ENCODE results near the gene NMT1.
A peak's percentile ranks its signal among the peaks of the same experiment; 100 is the strongest.

NMT1 gene

GRCh38 chr17:45060797-45061605, at the start of gene NMT1:
Gene NMT1, plus strand, starts transcription at chr17:45061317. Its CDS starts 13 bp downstream, at chr17:45061330.
- Histone ChIP-seq H3K36me3 (replicated peaks) (no peaks in the 10 kb centered on the region), H3K27me3 (replicated peaks) (no peaks in the 10 kb centered on the region), H3K27ac (peak within 1 kb of the TSS; percentile 99), H3K4me3 (ENCODE audit: low read depth, low read length) (peak within 1 kb of the TSS; percentile 100)
- peak; percentile 3 for TF ChIP-seq CTCF (IDR thresholded peaks at IDR 0.05; ENCODE audit: low read depth, low read length, missing control alignments)
- DNase-seq = peak; percentile 100
- in situ Hi-C loops (cut with HindIII; ENCODE audit: low pct_ligation_motif_present, low sequenced_read_pairs) = no loop called here

- DNase-seq = no peak
- H3K36me3 ChIP-seq (replicated peaks) = no peaks in the 10 kb centered on the region
- in situ Hi-C loops (cut with HindIII; ENCODE audit: low pct_ligation_motif_present, low sequenced_read_pairs) = loop anchor here (25.0 kb wide), 1 partner anchor 99 kb away; the partner anchor contains the start of gene GFAP
- peaks cover 2% of the 10 kb centered on the region for H3K27me3 ChIP-seq (replicated peaks)
- H3K27ac ChIP-seq = no peak overlapping the region
- H3K4me3 ChIP-seq (ENCODE audit: low read depth, low read length) = no peak overlapping the region
- TF ChIP-seq CTCF (IDR thresholded peaks at IDR 0.05; ENCODE audit: low read depth, low read length, missing control alignments) = no peak
These were observed 49.4 kb upstream of the NMT1 start for GRCh38 chr17:45011767-45012166.

DNA sequence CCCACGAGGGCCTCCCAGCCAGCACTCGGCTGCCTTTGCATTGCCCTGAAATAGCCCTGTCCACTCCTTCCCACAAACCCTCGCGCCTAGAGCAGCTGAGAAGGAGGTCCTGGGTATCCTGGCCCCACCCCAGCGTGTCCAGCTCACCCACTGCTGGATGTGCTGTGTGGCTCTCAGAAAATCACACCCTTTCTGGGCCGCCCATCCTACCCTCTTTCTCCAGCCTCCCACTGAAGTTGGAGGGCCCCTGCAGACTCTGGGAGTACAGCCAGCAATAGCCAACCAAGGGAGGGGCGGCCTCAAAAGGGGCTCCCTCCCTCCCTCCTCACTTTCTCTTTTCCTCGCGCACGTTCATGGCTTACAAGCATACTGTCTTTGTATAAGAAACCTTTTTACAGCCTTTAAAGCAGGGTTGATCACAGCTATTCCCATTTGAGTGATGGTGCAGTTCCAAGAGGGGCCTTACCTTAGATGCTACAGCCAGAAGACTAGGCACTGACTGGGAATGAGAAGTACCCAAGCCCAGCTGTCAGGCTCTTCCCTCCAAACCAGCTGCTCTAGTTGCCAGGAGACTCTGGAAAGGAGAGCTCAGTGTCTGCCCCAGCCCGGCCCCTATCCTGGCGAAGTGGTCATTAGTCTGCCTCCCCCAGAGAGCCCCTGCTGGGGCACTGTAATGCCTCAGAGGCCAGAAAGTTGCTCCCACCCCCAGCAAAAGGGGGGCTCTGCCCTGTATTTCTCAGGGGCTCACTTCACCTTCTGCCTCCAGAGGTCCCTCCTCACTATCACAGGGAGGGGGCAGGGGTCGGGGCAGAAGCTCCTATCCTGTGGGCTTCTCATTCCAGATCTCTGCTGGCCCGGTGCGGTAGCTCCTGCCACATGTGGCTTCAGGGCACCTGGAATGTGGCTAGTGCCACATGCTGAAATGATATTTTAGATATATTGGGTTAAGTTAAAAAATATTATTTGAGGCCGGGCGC, 47.8 kb upstream of the NMT1 start:
- TF ChIP-seq CTCF (IDR thresholded peaks at IDR 0.05; ENCODE audit: low read depth, low read length, missing control alignments) = no peak
- Histone ChIP-seq H3K27me3 (replicated peaks) (no peaks in the 10 kb centered on the region), H3K4me3 (ENCODE audit: low read depth, low read length) (no peak overlapping the region), H3K36me3 (replicated peaks) (no peaks in the 10 kb centered on the region), H3K27ac (no peak overlapping the region)
- in situ Hi-C loops (cut with HindIII; ENCODE audit: low pct_ligation_motif_present, low sequenced_read_pairs) = loop anchor here (25.0 kb wide), 1 partner anchor 101 kb away; the partner anchor contains the start of gene GFAP
- DNase-seq = no peak

DNA sequence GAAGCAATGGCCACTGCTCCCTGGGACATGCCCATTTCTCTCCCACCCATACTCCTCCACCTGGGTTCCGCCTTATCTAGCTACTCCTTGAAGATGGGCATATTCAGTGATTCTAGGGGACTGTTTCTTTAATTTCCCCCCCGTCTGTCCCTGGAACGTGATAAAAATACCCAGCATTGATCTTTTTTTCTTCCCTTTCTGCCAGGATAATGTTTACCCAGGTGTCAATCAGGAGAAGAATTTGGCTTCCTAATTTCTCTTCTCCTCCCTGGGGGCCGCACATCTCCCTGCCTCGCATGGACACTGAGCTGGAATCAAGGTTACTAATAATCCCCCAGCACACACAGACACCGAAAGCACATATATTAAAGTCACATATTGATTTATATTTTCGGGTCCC, 44.9 kb upstream of the NMT1 start:
- TF ChIP-seq CTCF (IDR thresholded peaks at IDR 0.05; ENCODE audit: low read depth, low read length, missing control alignments) = no peak
- Histone ChIP-seq H3K4me3 (ENCODE audit: low read depth, low read length) (no peak overlapping the region), H3K27ac (no peak overlapping the region), H3K36me3 (replicated peaks) (no peaks in the 10 kb centered on the region), H3K27me3 (replicated peaks) (no peaks in the 10 kb centered on the region)
- in situ Hi-C loops (cut with HindIII; ENCODE audit: low pct_ligation_motif_present, low sequenced_read_pairs) = loop anchor here (25.0 kb wide), 1 partner anchor 104 kb away; the partner anchor contains the start of gene GFAP
- DNase-seq = no peak

GRCh38 chr17:45016823-45017222, 44.3 kb upstream of the NMT1 start:
- no peak for DNase-seq
- Histone ChIP-seq H3K27me3 (replicated peaks) (no peaks in the 10 kb centered on the region), H3K27ac (no peak overlapping the region), H3K36me3 (replicated peaks) (no peaks in the 10 kb centered on the region), H3K4me3 (ENCODE audit: low read depth, low read length) (no peak overlapping the region)
- peak; percentile 48 for TF ChIP-seq CTCF (IDR thresholded peaks at IDR 0.05; ENCODE audit: low read depth, low read length, missing control alignments)
- in situ Hi-C loops (cut with HindIII; ENCODE audit: low pct_ligation_motif_present, low sequenced_read_pairs) = loop anchor here (25.0 kb wide), 1 partner anchor 105 kb away; the partner anchor contains the start of gene GFAP

Data from brain microvascular endothelial cell (primary cell).